Epithelial cell of esophagus (primary cell): ENCODE results near the gene COX4I1.

Source experiments
- DNase-seq: peaks from one replicate; pipeline ENCODE4 v3.0.0; 2010; ENCODE audit warnings: low read depth
- H3K4me3 ChIP-seq: 2 replicates; pipeline ENCODE4 v1.5.1; 2011; ENCODE audit warnings: mild to moderate bottlenecking, low read length, control low read depth
- CTCF ChIP-seq: IDR thresholded peaks from 2 replicates; pipeline ENCODE4 v1.5.1; 2011; ENCODE audit warnings: low read depth, mild to moderate bottlenecking, low read length, control low read depth, inconsistent platforms; ENCODE audit not compliant: insufficient read depth; ENCODE audit errors: missing control alignments

The COX4I1 gene

GRCh38 chr16:85799497-85800320 is at the start of gene COX4I1, which contains the start of gene EMC8:
COX4I1 (plus strand) TSS chr16:85799695; CDS start chr16:85801206, 1,511 bp downstream.
EMC8 (minus strand) TSS chr16:85799544; CDS start chr16:85799295, 249 bp downstream.
- TF ChIP-seq CTCF, result no peak
- H3K4me3 ChIP-seq, result peak within 1 kb of the TSS; percentile 79

GRCh38 chr16:85749771-85750145 is 49.7 kb upstream of the COX4I1 start:
- no peak for DNase-seq
- no peak for TF ChIP-seq CTCF
- peak overlapping the region; percentile 64 for H3K4me3 ChIP-seq

More at GRCh38 chr16:85799497-85800320, at the start of gene COX4I1, which contains the start of gene EMC8:
- DNase-seq, result peak; percentile 93

DNA sequence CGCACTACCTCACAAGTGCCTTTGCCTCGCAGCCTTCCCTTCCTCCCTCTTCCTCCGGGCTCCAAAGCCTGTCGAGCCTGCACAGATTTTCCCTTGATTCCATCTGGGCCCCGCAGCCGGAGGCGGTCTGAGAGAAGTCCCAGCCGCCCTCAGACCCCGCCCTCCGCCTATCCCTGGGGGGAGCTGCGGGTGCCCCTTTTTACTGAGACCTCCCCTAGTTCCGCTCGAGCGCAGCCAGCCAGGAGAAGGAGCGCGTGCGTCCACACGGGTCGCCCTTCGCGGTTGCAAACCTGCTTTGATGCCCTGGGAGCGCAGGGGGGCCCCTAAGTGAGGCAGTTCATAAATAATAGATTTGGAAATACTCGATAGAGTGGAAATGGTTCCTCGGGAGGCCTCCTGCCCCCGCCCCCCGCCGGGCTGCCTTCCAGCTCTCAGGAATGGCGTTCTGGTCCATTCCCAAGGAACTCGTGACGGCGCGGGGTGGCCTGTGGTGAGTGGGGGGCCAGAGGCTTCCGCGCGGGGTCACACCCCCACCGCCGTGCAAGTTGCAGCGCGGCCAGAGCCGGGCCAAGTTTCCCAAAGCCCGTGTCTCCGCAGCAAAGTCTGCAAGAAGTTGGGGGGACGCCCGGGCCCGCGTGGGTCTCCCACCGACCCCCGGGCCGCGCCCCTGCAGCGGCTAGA is 49.2 kb upstream of the COX4I1 start:
- peak; percentile 37 for DNase-seq
- TF ChIP-seq CTCF, result no peak
- peak overlapping the region; percentile 64 for H3K4me3 ChIP-seq

- DNase-seq, result peak; percentile 82
- TF ChIP-seq CTCF, result no peak
- H3K4me3 ChIP-seq, result peak within 1 kb of the TSS; percentile 64
Observed at GRCh38 chr16:85750827-85751697, 48.4 kb upstream of the COX4I1 start, which contains the start of gene C16orf74. C16orf74 (minus strand) TSS chr16:85751096; CDS start chr16:85735217, 15,879 bp downstream.

- TF ChIP-seq CTCF, result no peak
- no peak overlapping the region for H3K4me3 ChIP-seq
- peak; percentile 92 for DNase-seq
Observed at GRCh38 chr16:85751698-85752501, 47.6 kb upstream of the COX4I1 start.
